Measurements from ENCODE around the gene CCR4. TPM values are rescaled to one million over a fixed set of nuclear protein-coding genes. Genes with fewer than 3 reads are reported as not detected.
A peak's percentile ranks its signal among the peaks of the same experiment; 100 is the strongest.

The CCR4 gene
- total RNA-seq, 1 experiment from 2014 or later = 0.10 TPM

DNA sequence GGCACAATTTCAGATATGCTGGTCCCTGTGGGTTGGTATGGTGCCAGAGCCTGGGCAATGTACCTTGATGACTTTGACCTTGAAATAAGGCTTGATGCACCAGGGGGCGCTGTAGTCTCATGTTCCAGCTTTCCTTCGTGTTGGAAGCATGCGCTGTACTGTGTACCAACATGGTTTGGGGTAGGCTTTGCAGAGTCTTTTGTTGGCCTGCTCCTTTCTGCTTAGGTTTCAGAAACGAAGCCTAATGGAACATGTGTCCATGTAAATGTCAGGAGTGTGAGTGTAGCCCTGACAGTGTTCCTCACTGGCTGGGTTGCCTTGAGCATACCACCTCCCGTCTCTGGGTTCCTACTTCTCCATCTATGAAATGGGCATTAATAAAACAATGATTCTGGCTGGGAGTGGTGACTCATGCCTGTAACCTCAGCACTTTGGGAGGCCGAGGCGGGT, 3.6 kb upstream of the CCR4 start:
- ChIA-PET POLR2A (no interaction called here), CTCF (interaction anchor here (0.6 to 2.3 kb wide), 4 partner anchors 114 to 425 kb away, joined by 3 to 15 read pairs (median 4); no protein-coding TSS in a partner anchor)
- no peak overlapping the region for H3K4me3 ChIP-seq (ENCODE audit: low read depth in 2 of 2, low read length in 2 of 2)
- ATAC-seq = peak; percentile 96
- no peaks in the 10 kb centered on the region for H3K9me3 ChIP-seq (ENCODE audit: control insufficient read depth, insufficient read depth, low read depth, low read length)
- no peaks in the 10 kb centered on the region for H3K4me1 ChIP-seq (ENCODE audit: control insufficient read depth, insufficient read depth, low read length)
- H3K36me3 ChIP-seq (ENCODE audit: control insufficient read depth, insufficient read depth, low read length) = no peaks in the 10 kb centered on the region
- H3K27ac ChIP-seq (ENCODE audit: low read length) = no peak overlapping the region
- in situ Hi-C loops (cut with HindIII; ENCODE audit: low pct_unique_long_range_greater_than_20kb, low sequenced_read_pairs) = no loop called here
- BruUV-seq (replicated peaks) = no TSS peak
- intact Hi-C loops (cut with micrococcal nuclease; ENCODE audit: unreplicated experiment) = loop anchor here (5.0 kb wide), 2 partner anchors 124 to 424 kb away; no protein-coding TSS in a partner anchor
- DNase-seq (ENCODE audit: low read depth, low spot score) = peak; percentile 65
- no peaks in the 10 kb centered on the region for H3K27me3 ChIP-seq (ENCODE audit: control insufficient read depth, insufficient read depth, low read length)
- TF ChIP-seq, protein P1, sequence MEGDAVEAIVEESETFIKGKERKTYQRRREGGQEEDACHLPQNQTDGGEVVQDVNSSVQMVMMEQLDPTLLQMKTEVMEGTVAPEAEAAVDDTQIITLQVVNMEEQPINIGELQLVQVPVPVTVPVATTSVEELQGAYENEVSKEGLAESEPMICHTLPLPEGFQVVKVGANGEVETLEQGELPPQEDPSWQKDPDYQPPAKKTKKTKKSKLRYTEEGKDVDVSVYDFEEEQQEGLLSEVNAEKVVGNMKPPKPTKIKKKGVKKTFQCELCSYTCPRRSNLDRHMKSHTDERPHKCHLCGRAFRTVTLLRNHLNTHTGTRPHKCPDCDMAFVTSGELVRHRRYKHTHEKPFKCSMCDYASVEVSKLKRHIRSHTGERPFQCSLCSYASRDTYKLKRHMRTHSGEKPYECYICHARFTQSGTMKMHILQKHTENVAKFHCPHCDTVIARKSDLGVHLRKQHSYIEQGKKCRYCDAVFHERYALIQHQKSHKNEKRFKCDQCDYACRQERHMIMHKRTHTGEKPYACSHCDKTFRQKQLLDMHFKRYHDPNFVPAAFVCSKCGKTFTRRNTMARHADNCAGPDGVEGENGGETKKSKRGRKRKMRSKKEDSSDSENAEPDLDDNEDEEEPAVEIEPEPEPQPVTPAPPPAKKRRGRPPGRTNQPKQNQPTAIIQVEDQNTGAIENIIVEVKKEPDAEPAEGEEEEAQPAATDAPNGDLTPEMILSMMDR (IDR thresholded peaks at IDR 0.05) = peak; percentile 76
- TF ChIP-seq TCF7L2 (IDR thresholded peaks at IDR 0.05; ENCODE audit: low read depth, low read length) (no peak), SIN3A (IDR thresholded peaks at IDR 0.05; ENCODE audit: borderline replicate concordance, insufficient read depth, low read depth, low read length) (no peak), POLR2AphosphoS5 (IDR thresholded peaks at IDR 0.05; ENCODE audit: low read depth, low read length) (no peak)
- TF ChIP-seq, protein P2, sequence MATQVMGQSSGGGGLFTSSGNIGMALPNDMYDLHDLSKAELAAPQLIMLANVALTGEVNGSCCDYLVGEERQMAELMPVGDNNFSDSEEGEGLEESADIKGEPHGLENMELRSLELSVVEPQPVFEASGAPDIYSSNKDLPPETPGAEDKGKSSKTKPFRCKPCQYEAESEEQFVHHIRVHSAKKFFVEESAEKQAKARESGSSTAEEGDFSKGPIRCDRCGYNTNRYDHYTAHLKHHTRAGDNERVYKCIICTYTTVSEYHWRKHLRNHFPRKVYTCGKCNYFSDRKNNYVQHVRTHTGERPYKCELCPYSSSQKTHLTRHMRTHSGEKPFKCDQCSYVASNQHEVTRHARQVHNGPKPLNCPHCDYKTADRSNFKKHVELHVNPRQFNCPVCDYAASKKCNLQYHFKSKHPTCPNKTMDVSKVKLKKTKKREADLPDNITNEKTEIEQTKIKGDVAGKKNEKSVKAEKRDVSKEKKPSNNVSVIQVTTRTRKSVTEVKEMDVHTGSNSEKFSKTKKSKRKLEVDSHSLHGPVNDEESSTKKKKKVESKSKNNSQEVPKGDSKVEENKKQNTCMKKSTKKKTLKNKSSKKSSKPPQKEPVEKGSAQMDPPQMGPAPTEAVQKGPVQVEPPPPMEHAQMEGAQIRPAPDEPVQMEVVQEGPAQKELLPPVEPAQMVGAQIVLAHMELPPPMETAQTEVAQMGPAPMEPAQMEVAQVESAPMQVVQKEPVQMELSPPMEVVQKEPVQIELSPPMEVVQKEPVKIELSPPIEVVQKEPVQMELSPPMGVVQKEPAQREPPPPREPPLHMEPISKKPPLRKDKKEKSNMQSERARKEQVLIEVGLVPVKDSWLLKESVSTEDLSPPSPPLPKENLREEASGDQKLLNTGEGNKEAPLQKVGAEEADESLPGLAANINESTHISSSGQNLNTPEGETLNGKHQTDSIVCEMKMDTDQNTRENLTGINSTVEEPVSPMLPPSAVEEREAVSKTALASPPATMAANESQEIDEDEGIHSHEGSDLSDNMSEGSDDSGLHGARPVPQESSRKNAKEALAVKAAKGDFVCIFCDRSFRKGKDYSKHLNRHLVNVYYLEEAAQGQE (IDR thresholded peaks at IDR 0.05; ENCODE audit: insufficient read depth in 1 of 2, low read depth in 2 of 2, low read length in 1 of 2) = no peak

DNA sequence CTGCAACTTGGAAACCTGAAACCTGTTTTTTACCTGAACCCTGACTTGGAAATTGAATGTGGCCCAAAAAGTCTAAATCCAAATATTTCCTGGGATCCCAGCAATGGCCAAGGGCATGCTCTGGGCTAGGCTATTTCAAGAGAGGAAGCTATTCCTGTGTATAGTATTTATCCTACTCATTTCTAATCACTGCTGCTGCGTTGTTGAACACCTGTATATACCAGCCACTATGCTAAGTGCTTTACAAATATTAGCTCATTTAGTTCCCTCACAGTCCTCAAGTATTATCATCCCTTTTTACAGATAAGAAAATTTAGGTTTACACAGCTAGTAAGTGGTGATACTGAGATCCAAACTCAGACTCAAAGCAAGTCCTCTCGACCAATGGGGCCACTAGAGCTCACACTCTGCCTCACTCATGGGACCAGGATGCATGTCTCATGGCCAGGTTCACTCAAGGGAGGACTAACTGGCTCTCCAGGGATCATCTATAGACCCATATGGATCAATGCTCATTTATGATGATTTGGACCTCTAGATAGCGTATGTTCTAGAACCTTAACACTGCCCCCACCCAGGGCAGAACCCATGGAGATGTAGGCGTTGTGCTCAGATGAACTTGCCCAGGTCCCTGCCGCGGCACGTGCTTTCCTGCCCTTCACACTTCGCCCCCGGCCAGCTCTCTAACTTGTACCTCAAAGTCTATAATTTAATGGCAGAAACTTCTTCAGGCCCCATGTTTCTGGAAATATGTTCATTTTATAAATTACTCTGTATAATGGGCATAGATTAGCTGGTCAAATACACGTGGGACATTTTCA, 2.6 kb upstream of the CCR4 start:
- H3K9me3 ChIP-seq (ENCODE audit: control insufficient read depth, insufficient read depth, low read depth, low read length) = no peaks in the 10 kb centered on the region
- no peaks in the 10 kb centered on the region for H3K36me3 ChIP-seq (ENCODE audit: control insufficient read depth, insufficient read depth, low read length)
- no peak for ATAC-seq
- H3K27me3 ChIP-seq (ENCODE audit: control insufficient read depth, insufficient read depth, low read length) = no peaks in the 10 kb centered on the region
- in situ Hi-C loops (cut with HindIII; ENCODE audit: low pct_unique_long_range_greater_than_20kb, low sequenced_read_pairs) = no loop called here
- ChIA-PET POLR2A (interaction anchor here (0.6 kb wide), 1 partner anchor 138 kb away, joined by 7 read pairs; no protein-coding TSS in a partner anchor), CTCF (interaction anchor here (0.6 to 2.3 kb wide), 3 partner anchors 125 to 424 kb away, joined by 3 to 15 read pairs (median 3); no protein-coding TSS in a partner anchor)
- H3K27ac ChIP-seq (ENCODE audit: low read length) = no peak overlapping the region
- H3K4me1 ChIP-seq (ENCODE audit: control insufficient read depth, insufficient read depth, low read length) = no peaks in the 10 kb centered on the region
- intact Hi-C loops (cut with micrococcal nuclease; ENCODE audit: unreplicated experiment) = loop anchor here (5.0 kb wide), 2 partner anchors 123 to 423 kb away; no protein-coding TSS in a partner anchor
- no peak for DNase-seq (ENCODE audit: low read depth, low spot score)
- BruUV-seq (replicated peaks) = no TSS peak
- TF ChIP-seq POLR2AphosphoS5 (IDR thresholded peaks at IDR 0.05; ENCODE audit: low read depth, low read length) (no peak), TCF7L2 (IDR thresholded peaks at IDR 0.05; ENCODE audit: low read depth, low read length) (no peak), SIN3A (IDR thresholded peaks at IDR 0.05; ENCODE audit: borderline replicate concordance, insufficient read depth, low read depth, low read length) (no peak)
- TF ChIP-seq, protein P1 (IDR thresholded peaks at IDR 0.05) = no peak
- TF ChIP-seq, protein P2 (IDR thresholded peaks at IDR 0.05; ENCODE audit: insufficient read depth in 1 of 2, low read depth in 2 of 2, low read length in 1 of 2) = no peak
- H3K4me3 ChIP-seq (ENCODE audit: low read depth in 2 of 2, low read length in 2 of 2) = no peak overlapping the region
